GM10266 (cell line): ENCODE data around the gene MED27.

Experiments
- DNase-seq: peaks from one replicate; pipeline ENCODE4 v3.0.0; 2012; ENCODE audit errors: extremely low spot score
- TF ChIP-seq, protein P1 (sequence below): IDR thresholded peaks from 2 replicates; pipeline ENCODE4 v1.5.1; 2012; ENCODE audit warnings: mild to moderate bottlenecking, low read depth; ENCODE audit not compliant: control insufficient read depth, insufficient read depth; ENCODE audit errors: missing control alignments

The MED27 gene

GRCh38 chr9:131892162-131892707 is 187.4 kb downstream of the MED27 start:
- TF ChIP-seq, protein P1, sequence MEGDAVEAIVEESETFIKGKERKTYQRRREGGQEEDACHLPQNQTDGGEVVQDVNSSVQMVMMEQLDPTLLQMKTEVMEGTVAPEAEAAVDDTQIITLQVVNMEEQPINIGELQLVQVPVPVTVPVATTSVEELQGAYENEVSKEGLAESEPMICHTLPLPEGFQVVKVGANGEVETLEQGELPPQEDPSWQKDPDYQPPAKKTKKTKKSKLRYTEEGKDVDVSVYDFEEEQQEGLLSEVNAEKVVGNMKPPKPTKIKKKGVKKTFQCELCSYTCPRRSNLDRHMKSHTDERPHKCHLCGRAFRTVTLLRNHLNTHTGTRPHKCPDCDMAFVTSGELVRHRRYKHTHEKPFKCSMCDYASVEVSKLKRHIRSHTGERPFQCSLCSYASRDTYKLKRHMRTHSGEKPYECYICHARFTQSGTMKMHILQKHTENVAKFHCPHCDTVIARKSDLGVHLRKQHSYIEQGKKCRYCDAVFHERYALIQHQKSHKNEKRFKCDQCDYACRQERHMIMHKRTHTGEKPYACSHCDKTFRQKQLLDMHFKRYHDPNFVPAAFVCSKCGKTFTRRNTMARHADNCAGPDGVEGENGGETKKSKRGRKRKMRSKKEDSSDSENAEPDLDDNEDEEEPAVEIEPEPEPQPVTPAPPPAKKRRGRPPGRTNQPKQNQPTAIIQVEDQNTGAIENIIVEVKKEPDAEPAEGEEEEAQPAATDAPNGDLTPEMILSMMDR = no peak
- DNase-seq = no peak

DNA sequence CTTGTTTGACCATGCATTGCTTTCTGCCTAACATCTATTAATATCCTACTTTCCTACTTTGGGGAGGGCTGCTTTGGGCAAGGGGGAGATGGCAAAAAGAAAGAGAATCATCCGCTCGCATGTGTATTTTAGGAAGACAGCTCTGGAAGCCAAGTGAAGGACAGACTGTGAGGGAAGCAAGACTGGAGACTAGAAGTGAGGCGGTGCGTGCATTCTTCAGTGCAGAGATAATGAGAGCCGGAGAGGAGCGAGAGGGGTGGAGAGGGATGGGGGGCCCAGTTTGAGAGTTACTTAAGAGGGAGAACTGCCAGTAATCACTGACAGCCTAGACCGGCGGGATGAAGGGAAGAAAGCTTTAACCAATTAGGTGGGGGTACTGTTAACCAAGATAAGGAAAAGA is 188.1 kb downstream of the MED27 start:
- DNase-seq = no peak
- TF ChIP-seq, protein P1 = no peak

- TF ChIP-seq, protein P1 = no peak
- no peak for DNase-seq
Measured at GRCh38 chr9:131889437-131890251, 190.0 kb downstream of the MED27 start.

DNA sequence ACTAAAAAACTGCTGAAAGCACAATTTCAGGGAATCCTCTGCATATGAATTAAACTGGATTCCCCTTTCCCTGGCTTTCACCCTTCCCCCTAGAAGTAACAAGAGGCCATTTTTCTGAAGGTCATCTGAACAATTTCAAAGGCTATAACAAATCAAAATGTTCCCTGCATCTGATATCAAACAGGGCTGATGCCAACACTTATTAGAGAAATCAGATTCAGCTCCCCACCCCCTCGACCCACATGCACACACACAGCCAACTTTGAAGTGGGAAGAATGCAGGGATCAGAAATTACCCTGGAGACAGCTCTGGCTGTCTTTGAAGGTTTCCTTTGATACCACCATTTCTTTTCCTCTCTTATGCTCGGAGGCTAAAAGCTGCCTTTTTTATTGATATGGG is 190.7 kb downstream of the MED27 start:
- TF ChIP-seq, protein P1 = no peak
- no peak for DNase-seq

DNA sequence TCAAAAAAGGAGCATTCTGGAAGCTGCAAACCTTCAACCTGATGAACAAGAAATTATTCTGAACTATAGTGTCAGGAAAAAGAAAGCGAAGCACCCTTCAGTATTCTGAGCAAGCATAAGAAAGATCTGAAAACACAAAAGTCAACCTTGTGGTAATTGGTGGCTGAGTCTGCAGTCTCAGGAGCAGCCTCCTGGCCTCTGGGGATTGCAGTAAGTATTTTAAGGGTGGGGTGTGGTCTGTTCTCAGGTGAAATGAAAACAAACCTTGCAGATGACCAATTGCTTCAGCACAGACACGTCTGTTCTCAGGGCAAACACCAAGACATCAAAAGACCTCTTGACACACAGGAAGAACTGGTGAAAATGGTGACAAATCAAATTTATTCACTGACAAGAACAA is 192.0 kb downstream of the MED27 start:
- TF ChIP-seq, protein P1 = no peak
- DNase-seq = no peak

- no peak for DNase-seq
- TF ChIP-seq, protein P1 = no peak
Measured at GRCh38 chr9:131886826-131887225, 192.8 kb downstream of the MED27 start.

DNA sequence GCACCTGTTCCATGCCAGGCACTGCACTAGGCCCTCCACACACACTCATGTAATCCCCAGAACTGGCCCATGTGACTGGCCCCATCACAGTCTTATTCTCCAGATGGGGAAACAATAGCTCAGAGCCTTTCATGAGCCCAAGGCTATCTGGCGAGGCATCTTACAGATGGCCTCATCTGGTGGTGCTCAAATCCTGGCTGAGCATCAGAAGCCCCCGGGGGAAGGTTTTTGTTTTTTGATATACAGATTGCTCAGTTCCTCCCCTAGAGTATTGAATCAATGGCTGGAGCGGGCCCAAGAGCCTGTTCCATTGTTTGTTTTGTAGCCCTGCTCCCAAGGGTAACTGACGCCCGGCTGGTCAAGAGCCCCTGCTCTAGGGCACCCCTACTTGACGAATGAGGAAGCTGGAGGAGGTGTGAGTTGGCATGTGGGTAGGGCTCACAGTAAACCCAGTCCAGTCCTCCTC is 194.5 kb downstream of the MED27 start:
- TF ChIP-seq, protein P1 = no peak
- no peak for DNase-seq
